G401 (cell line): ENCODE measurements around the gene CD48. TPM values are rescaled to one million over a fixed set of nuclear protein-coding genes. Genes with fewer than 3 reads are reported as not detected.
"Not testable (repeated sequence)": the region's sequence is repeated elsewhere in the genome, so short reads cannot be mapped to it uniquely, and the experiment has no call there.

ENCODE experiments used
- DNase-seq: peaks from one replicate; pipeline ENCODE4 v3.0.0-alpha.2; 2015; ENCODE audit warnings: low spot score
- in situ Hi-C: cut with HindIII; loops from 2 replicates; pipeline ENCODE4 v1.10.0; 2016; ENCODE audit warnings: low sequenced_read_pairs, mixed read lengths
- total RNA-seq: library from RNA; depleted of rRNA; stranded (reverse); fragments of >200 nt; shearing (Covaris generic); gene quantifications from 2 replicates; pipeline ENCODE4 v1.2.3, GENCODE V29; 2014

CD48 gene
- total RNA-seq, 1 experiment from 2014 or later = not detected

DNA sequence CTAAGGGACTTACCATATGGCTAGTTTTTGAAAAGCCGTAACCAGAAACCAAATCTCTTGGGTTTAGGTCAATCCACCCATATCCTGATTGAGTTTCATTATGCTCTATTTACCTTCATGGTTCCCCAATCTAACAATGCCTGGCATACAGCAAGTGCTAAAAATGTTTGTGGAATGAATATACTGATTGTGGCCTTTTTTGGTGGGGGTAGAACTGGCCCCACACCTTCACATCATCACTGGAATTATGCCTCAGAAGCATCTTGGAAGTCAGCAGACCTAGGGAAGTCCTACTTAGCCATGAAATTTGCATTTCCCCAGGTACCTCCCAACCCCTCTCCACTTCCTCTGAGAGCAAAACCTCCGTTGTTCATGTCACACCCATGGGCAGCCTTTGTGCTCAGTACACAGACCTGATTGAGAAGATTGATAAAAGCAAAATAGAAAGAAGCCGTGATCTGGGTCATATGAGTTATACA is 47.0 kb downstream of the CD48 start:
- in situ Hi-C loops = no loop called here
- no peak for DNase-seq

DNA sequence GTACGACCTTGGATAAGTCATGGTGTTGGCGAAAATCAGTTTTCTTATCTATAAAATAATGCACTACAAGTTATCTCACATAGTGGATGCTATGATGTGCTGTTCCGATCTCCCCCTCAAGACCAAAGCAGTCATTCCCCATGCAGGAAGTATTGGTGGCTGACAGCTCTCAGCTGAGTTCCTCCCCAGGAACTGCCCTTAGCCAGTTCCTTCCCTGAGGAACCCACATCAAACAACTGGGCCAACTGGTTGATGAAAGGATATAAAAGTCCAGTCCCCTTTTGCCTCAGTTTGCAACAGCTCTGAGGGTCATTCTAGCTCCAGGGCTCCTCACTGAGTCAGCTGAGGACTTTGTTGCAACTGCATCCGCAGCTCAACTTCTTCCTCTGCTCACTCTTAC is 48.7 kb downstream of the CD48 start:
- in situ Hi-C loops = no loop called here
- DNase-seq = no peak

GRCh38 chr1:160659566-160659965 is 52.1 kb downstream of the CD48 start:
- in situ Hi-C loops = no loop called here
- DNase-seq = no peak

DNA sequence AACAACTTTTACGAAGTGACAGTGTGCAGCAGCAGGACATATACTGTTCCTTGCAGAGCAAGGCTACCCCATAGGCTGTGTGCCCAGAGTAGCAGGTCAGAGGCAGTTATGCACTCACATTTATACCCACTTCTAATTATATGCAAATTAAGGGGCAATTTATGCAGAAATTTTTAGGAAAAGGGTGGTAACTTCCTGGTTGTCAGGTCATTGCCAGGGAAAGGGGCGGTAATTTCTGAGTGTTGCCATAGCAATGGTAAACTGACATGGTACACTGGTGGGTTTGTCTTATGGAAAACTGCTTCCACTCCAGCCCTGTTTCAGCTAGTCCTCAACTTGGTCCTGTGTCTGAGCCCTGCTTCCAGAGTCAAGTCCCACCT is 52.8 kb downstream of the CD48 start:
- DNase-seq = no peak
- in situ Hi-C loops = no loop called here

GRCh38 chr1:160658162-160658813 is 53.3 kb downstream of the CD48 start:
- in situ Hi-C loops = no loop called here
- no peak for DNase-seq

GRCh38 chr1:160657250-160657781 is 54.3 kb downstream of the CD48 start:
- in situ Hi-C loops = no loop called here
- DNase-seq = no peak

DNA sequence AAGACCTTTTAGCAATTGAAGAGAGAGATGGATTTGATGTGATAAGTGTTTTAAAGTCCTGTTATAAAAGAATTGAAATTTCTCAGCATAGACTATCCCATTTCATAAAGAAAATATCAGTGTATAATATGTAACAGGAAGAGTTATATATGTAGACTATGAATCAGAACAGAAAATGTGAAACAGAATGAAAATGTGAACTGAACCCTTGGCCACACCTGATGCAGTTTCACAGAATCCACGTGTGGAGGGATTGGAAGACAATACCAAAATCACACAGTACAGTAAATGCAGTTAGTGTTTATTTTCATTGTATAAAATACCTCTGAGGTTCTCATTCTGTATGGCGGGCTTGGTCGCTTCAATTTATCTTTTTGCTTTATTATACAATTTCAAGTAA is 54.9 kb downstream of the CD48 start:
- in situ Hi-C loops = no loop called here

GRCh38 chr1:160653620-160654016 is 58.0 kb downstream of the CD48 start:
- no peak for DNase-seq
- in situ Hi-C loops = no loop called here

More for the DNA sequence above, 54.9 kb downstream of the CD48 start:
- no peak for DNase-seq

DNA sequence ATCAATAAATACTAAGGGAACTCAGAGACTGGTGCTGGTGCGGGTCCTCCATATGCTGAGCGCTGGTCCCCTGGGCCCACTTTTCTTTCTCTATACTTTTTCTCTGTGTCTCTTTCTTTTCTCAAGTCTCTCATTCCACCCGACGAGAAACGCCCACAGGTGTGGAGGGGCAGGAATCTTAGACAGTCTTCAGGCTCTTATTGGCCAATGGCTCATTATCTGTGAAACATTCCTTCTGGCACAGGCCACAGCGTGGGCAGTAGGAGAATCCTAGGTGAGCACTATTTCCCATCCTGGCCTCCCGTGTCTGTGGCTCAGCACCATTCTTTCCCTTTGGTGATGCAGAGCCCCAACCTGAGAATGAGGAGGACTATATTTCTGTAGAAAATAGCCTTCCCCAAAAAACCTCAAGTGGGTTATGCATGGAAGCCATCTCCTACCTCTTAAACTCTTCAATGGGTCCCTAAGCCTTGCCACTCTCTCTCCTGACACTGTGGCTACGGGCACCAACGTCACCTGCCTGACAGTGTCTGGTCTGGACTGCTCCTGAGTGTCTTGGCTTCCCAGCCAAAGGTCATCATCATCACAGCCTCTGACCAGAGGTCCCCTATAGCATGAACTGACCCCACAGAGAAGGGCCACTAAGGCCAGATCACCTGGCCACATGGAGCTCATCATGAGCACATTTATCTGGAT is 58.5 kb downstream of the CD48 start:
- DNase-seq = no peak
- in situ Hi-C loops = no loop called here

DNA sequence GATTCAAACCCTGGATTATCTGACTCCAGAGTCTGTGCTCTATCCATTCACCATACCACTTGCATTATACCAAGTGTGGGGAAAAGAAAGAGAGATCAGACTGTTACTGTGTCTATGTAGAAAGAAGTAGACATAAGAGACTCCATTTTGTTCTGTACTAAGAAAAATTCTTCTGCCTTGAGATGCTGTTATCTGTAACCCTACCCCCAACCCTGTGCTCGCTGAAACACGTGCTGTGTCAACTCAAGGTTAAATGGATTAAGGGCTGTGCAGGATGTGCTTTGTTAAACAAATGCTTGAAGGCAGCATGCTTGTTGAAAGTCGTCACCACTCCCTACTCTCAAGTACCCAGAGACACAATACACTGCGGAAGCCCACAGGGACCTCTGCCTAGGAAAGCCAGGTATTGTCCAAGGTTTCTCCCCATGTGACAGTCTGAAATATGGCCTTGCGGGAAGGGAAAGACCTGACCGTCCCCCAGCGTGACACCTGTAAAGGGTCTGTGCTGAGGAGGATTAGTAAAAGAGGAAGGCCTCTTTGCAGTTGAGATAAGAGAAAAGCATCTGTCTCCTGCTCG is 59.5 kb downstream of the CD48 start:
- in situ Hi-C loops, DNase-seq: not testable (repeated sequence)

GRCh38 chr1:160651433-160652064 is 60.1 kb downstream of the CD48 start:
- DNase-seq = no peak
- in situ Hi-C loops = no loop called here

DNA sequence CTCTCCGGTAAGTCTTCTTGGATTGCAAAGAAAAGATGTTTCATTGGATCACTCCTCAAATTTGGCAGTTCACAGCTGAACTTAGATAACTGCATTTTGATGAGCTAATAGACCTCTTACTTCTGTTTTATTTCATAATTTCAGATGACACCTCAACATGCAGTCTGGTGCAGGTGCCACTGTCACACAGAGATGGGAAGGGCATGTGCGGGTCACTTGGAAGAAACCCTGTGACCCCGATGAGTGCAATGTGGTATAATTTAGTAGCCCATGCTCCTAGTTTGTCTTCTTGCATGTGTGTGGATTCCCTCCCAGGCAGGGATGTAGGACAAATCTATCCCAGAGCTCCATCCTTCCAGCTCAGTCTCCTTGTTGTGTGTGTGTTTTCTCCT is 64.3 kb downstream of the CD48 start:
- in situ Hi-C loops = no loop called here
- no peak for DNase-seq

DNA sequence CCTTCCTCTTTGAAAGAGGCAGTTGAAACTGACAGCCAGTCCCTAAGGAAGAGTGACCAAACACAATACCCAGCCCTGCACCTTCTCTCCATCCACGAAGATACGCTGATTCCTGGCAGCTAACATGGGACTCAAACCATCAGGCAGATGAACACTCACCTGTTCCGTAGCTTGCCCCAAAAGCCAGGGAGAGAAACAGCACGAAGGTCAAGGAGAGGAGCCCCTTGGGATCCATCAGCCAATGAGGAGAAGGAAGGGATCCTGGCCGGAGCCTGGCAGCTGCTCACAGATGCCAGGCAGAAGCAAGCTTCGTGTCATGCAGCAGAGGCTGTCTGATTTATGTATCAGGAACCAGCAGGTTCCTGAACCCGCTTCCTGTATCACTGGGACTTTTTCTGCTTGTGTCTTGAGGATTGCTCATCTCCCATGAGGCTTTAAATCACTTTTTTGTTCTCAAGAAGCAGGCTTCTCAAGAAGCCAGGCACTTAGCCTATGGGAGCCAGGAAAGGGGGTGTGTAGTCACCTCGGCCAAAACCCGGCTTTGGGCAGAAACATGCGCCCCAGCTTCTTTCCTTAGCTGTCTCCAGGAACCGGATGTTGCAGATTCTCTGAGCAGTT is 64.8 kb downstream of the CD48 start, which contains the start of gene SLAMF1:
SLAMF1 (minus strand) TSS at position 334 of the 618 bp plus-strand sequence; CDS start at position 235, 99 bp downstream.
- no peak for DNase-seq
- in situ Hi-C loops = no loop called here

DNA sequence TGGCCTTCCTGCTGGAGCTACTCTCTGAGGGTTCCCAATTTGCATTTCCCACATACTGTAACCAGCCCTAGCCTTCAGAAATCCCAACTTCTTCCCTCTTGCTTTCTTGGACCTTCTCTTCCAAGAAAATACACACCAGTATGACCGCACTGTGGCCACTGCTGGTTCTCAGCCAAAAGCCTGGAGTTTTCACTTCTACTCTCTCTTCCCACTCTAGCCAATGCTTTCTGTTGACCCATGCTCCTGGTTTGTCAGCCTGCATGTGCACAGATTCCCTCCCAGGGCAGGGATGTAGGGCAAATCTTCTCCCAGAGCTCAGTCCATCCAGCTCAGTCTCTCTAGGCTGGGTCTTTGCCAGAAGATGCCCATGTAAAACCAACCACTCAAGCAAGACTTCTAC is 65.4 kb downstream of the CD48 start:
- in situ Hi-C loops = no loop called here
- DNase-seq = no peak

DNA sequence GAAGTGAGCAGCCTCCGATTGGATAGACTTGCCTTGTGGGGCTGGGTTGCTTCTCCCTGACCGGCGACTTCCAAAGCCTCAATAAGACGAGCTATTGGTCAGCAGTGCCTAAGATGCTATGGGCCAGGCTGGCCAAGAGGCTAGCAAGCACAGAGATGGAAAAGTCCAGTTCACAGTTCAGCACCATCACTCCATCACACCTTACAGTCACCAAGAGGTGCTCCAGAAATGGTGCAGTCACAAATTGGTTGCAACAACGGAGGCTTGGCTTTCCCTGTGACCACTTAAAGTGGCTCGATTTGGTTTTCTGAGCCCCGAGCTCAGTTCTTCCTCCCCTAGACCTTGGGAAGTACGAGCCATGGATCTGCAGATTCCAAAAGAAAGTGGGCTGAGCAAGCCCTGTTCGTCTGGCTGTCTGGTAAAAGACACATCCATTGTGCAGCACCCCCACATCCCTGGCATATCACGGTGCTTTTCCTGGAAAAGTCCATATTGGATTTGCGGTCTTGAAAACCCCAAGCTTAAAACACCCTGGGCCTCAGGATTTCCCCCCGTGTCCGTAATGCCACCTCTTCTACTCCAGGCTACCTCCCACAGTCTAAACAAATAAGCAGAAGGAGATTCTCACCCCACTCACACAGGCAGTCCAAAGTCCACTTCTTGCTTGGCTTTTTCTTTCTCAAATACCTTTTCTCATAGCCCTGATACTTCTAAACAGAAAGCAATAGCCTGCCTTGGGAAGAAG is 66.1 kb downstream of the CD48 start:
- DNase-seq = no peak
- in situ Hi-C loops = no loop called here

DNA sequence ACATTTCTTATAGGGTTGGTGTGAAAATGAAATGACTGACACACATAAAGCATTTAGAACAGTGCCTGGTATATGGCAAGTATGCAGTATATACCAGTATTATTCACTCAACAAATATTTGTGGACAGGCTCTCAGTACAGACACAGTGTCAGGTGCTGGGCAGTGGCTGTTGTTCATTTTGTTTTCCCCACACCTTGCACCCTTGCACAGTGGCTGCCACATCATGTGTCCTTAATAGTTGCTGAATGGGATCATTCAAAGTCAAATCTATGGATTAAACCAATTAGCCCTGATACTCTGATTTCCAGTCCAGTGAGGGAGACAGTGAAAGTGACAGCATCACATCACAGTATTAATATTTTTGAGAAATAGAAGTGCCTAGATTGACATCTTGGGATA is 67.2 kb downstream of the CD48 start:
- in situ Hi-C loops = no loop called here
- DNase-seq = no peak

- in situ Hi-C loops = no loop called here
- no peak for DNase-seq
Observed at GRCh38 chr1:160643138-160643537, 68.5 kb downstream of the CD48 start.

GRCh38 chr1:160642281-160642644 is 69.4 kb downstream of the CD48 start:
- in situ Hi-C loops = no loop called here
- DNase-seq = no peak
